ENCODE results near the gene GGCX.

DNA sequence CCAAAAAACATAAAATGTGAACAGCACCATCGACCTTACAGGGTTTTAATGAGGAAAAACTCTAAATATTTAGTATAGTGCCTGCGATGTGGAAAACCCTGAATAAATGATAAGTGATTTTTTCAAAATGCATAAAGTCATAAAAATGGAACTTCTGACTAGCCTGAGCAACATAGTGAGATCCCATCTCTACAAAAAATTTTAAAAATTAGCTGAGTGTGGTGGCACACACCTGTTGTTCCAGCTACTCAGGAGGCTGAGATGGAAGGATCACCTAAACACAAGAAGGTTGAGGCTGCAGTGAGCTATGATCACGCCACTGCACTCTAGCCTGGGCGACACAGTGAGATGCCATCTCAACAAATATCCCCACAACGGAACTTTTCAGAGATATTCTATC, 4.2 kb downstream of the GGCX start:
- TF ChIP-seq CTCF (IDR thresholded peaks at IDR 0.05) (no peak), POLR2AphosphoS5 (IDR thresholded peaks at IDR 0.05) (no peak), POLR2A (IDR thresholded peaks at IDR 0.05) (no peak)
